SK-N-SH treated with all-trans-retinoic acid at 6 μM for 48 hours (cell line): Measurements from ENCODE around the gene TWIST2.

Source experiments
- ATAC-seq: fragments of 200-7000 bp; cut with Tn5 transposase; 3 replicates; pipeline ENCODE4 v1.9.1; 2020; ENCODE audit warnings: mild to moderate bottlenecking, moderate library complexity
- BACH2 ChIP-seq: fragments of 250-450 bp; sonication (Bioruptor Pico); IDR thresholded peaks from 2 replicates; pipeline ENCODE4 v1.9.0; 2021; ENCODE audit warnings: mild to moderate bottlenecking, borderline replicate concordance
- CREB5 ChIP-seq: fragments of 250-450 bp; sonication (Bioruptor Pico); IDR thresholded peaks from 2 replicates; pipeline ENCODE4 v1.5.1; 2020; ENCODE audit warnings: low read depth, mild to moderate bottlenecking, moderate library complexity
- CSDC2 ChIP-seq: fragments of 250-450 bp; sonication (Bioruptor Pico); IDR thresholded peaks from 2 replicates; pipeline ENCODE4 v1.5.0; 2020; ENCODE audit warnings: mild to moderate bottlenecking, moderate library complexity
- CSRNP3 ChIP-seq: fragments of 250-450 bp; sonication (Bioruptor Pico); IDR thresholded peaks from 2 replicates; pipeline ENCODE4 v1.5.1; 2021; ENCODE audit warnings: mild to moderate bottlenecking, moderate library complexity
- ESRRG ChIP-seq: fragments of 250-450 bp; sonication (Bioruptor Pico); IDR thresholded peaks from 2 replicates; pipeline ENCODE4 v1.6.1; 2021; ENCODE audit warnings: mild to moderate bottlenecking
- ISL1 ChIP-seq: fragments of 250-450 bp; sonication (Bioruptor Pico); IDR thresholded peaks from 2 replicates; pipeline ENCODE4 v2.1.2; 2022; ENCODE audit warnings: mild to moderate bottlenecking, moderate library complexity
- OSR1 ChIP-seq: fragments of 250-450 bp; sonication (Bioruptor Pico); IDR thresholded peaks from 2 replicates; pipeline ENCODE4 v1.8.0; 2022; ENCODE audit warnings: moderate library complexity, mild to moderate bottlenecking, inconsistent platforms
- POU6F1 ChIP-seq: fragments of 250-450 bp; sonication (Bioruptor Pico); IDR thresholded peaks from 2 replicates; pipeline ENCODE4 v1.8.0; 2021; ENCODE audit warnings: low read depth, mild to moderate bottlenecking, moderate library complexity, borderline replicate concordance
- PPARA ChIP-seq: fragments of 250-450 bp; sonication (Bioruptor Pico); IDR thresholded peaks from 2 replicates; pipeline ENCODE4 v1.5.0; 2020; ENCODE audit warnings: mild to moderate bottlenecking, borderline replicate concordance
- SNAI2 ChIP-seq: fragments of 250-450 bp; sonication (Bioruptor Pico); IDR thresholded peaks from 2 replicates; pipeline ENCODE4 v1.5.0; 2020; ENCODE audit warnings: mild to moderate bottlenecking, moderate library complexity
- TOX ChIP-seq: fragments of 250-450 bp; sonication (Bioruptor Pico); IDR thresholded peaks from 2 replicates; pipeline ENCODE4 v1.8.0; 2021; ENCODE audit warnings: mild to moderate bottlenecking, moderate library complexity, borderline replicate concordance
- ZC3H10 ChIP-seq: fragments of 250-450 bp; sonication (Bioruptor Pico); IDR thresholded peaks from 2 replicates; pipeline ENCODE4 v1.5.1; 2021; ENCODE audit warnings: mild to moderate bottlenecking, moderate library complexity
- ZFP3 ChIP-seq: fragments of 250-450 bp; sonication (Bioruptor Pico); IDR thresholded peaks from 2 replicates; pipeline ENCODE4 v1.5.0; 2020; ENCODE audit warnings: mild to moderate bottlenecking, moderate library complexity
- ZFP30 ChIP-seq: fragments of 450-650 bp; formaldehyde crosslinking; IDR thresholded peaks from 2 replicates; pipeline ENCODE4 v1.5.0; 2022; ENCODE audit warnings: mild to moderate bottlenecking, moderate library complexity
- ZNF565 ChIP-seq: fragments of 450-650 bp; formaldehyde crosslinking; conservative IDR thresholded peaks from 2 replicates; pipeline ENCODE4 v1.5.0; 2020; ENCODE audit warnings: low read depth, mild to moderate bottlenecking, moderate library complexity
- ZNF70 ChIP-seq: fragments of 450-650 bp; formaldehyde crosslinking; IDR thresholded peaks from 2 replicates; pipeline ENCODE4 v1.5.0; 2020; ENCODE audit warnings: mild to moderate bottlenecking, moderate library complexity
- ZNF8 ChIP-seq: fragments of 450-650 bp; formaldehyde crosslinking; IDR thresholded peaks from 2 replicates; pipeline ENCODE4 v1.5.0; 2020; ENCODE audit warnings: mild to moderate bottlenecking, moderate library complexity

TWIST2 gene

GRCh38 chr2:238887616-238888015 is 39.7 kb downstream of the TWIST2 start:
- TF ChIP-seq ZNF8 (CRISPR knock-in tag): no peak
- TF ChIP-seq CREB5 (CRISPR knock-in tag): no peak
- TF ChIP-seq ZNF70: no peak
- no peak for TF ChIP-seq ZFP3 (CRISPR knock-in tag)
- no peak for TF ChIP-seq BACH2 (CRISPR knock-in tag)
- TF ChIP-seq ZFP30 (CRISPR knock-in tag): no peak
- no peak for TF ChIP-seq ZNF565 (CRISPR knock-in tag)
- no peak for TF ChIP-seq CSDC2 (CRISPR knock-in tag)
- TF ChIP-seq SNAI2: no peak
- no peak for TF ChIP-seq POU6F1 (CRISPR knock-in tag)
- no peak for TF ChIP-seq OSR1 (CRISPR knock-in tag)
- TF ChIP-seq PPARA (CRISPR knock-in tag): no peak
- ATAC-seq: no peak

- ATAC-seq: no peak
- TF ChIP-seq CSDC2 (CRISPR knock-in tag) (no peak), ISL1 (CRISPR knock-in tag) (no peak), CSRNP3 (CRISPR knock-in tag) (no peak), BACH2 (CRISPR knock-in tag) (no peak)
These were observed 40.9 kb downstream of the TWIST2 start for GRCh38 chr2:238888781-238889180.

- TF ChIP-seq BACH2 (CRISPR knock-in tag) (no peak), TOX (CRISPR knock-in tag) (no peak), SNAI2 (no peak)
- no peak for ATAC-seq
These were observed 42.2 kb downstream of the TWIST2 start for GRCh38 chr2:238890131-238890530.

- ATAC-seq: no peak
These were observed 43.0 kb downstream of the TWIST2 start for GRCh38 chr2:238890618-238891456.

GRCh38 chr2:238891457-238892203 is 43.7 kb downstream of the TWIST2 start:
- no peak for TF ChIP-seq ESRRG
- TF ChIP-seq ZC3H10: no peak
- no peak for ATAC-seq

More at GRCh38 chr2:238890618-238891456, 43.0 kb downstream of the TWIST2 start:
- TF ChIP-seq TOX (CRISPR knock-in tag): no peak

- TF ChIP-seq CREB5 (CRISPR knock-in tag) (no peak), CSDC2 (CRISPR knock-in tag) (no peak), BACH2 (CRISPR knock-in tag) (no peak)
- TF ChIP-seq, all 23 proteins: peak for 0
- ATAC-seq: no peak
These were observed 44.3 kb downstream of the TWIST2 start for GRCh38 chr2:238892204-238892500.
